SK-N-MC (cell line): ENCODE data around the gene TMEM156.
"Not testable (repeated sequence)": the region's sequence is repeated elsewhere in the genome, so short reads cannot be mapped to it uniquely, and the experiment has no call there.

Experiments used
- DNase-seq: peaks from one replicate; pipeline ENCODE4 v3.0.0-alpha.2; 2011; ENCODE audit warnings: low read depth, low spot score
- H3K27ac ChIP-seq: fragments of 200-600 bp; sonication (generic); 2 replicates; pipeline ENCODE4 v1.5.1; 2016; ENCODE audit warnings: mixed run types
- H3K36me3 ChIP-seq: fragments of 200-600 bp; sonication (generic); 2 replicates; pipeline ENCODE4 v1.6.1; 2017; ENCODE audit warnings: antibody characterized with exemption, low read length, mixed read lengths; ENCODE audit not compliant: insufficient read depth
- H3K4me3 ChIP-seq: fragments of 200-600 bp; sonication (generic); 2 replicates; pipeline ENCODE4 v1.5.1; 2016
- H3K9ac ChIP-seq: fragments of 200-600 bp; sonication (generic); 2 replicates; pipeline ENCODE4 v1.8.0; 2017; ENCODE audit warnings: mixed run types, mixed read lengths; ENCODE audit not compliant: insufficient read length
- H3K9me3 ChIP-seq: fragments of 200-600 bp; sonication (generic); 2 replicates; pipeline ENCODE4 v1.6.1; 2017; ENCODE audit warnings: low read depth, mild to moderate bottlenecking, antibody characterized with exemption, low read length, moderate library complexity, mixed read lengths
- EZH2 ChIP-seq: fragments of 200-600 bp; sonication (generic); IDR thresholded peaks from one replicate; pipeline ENCODE4 v1.6.1; 2017; ENCODE audit warnings: antibody characterized with exemption
- FOXP2 ChIP-seq: optimal IDR thresholded peaks from 2 replicates; pipeline ENCODE3; 2011; ENCODE audit warnings: mild to moderate bottlenecking, moderate library complexity; ENCODE audit not compliant: insufficient read depth; ENCODE audit errors: extremely low read length, control extremely low read depth
- POLR2AphosphoS5 ChIP-seq: IDR thresholded peaks from 2 replicates; pipeline ENCODE4 v1.6.1; 2012; ENCODE audit warnings: mild to moderate bottlenecking, low read depth, low read length, borderline replicate concordance

Gene TMEM156

GRCh38 chr4:39024311-39024865 lies 7.8 kb downstream of the TMEM156 start:
- Histone ChIP-seq H3K4me3 (no peak overlapping the region), H3K9me3 (no peaks in the 10 kb centered on the region), H3K27ac (no peak overlapping the region), H3K36me3 (no peaks in the 10 kb centered on the region), H3K9ac (no peak overlapping the region)
- TF ChIP-seq EZH2 (no peak), FOXP2 (no peak), POLR2AphosphoS5 (no peak)
- DNase-seq, result no peak

- Histone ChIP-seq H3K36me3 (no peaks in the 10 kb centered on the region), H3K4me3 (no peak overlapping the region), H3K9me3 (no peaks in the 10 kb centered on the region), H3K9ac (no peak overlapping the region), H3K27ac (no peak overlapping the region)
- TF ChIP-seq EZH2 (no peak), FOXP2 (no peak), POLR2AphosphoS5 (no peak)
- no peak for DNase-seq
Observed at GRCh38 chr4:39023059-39023458, 9.2 kb downstream of the TMEM156 start.

GRCh38 chr4:39022241-39022640 lies 10.0 kb downstream of the TMEM156 start:
- no peak for TF ChIP-seq EZH2
- TF ChIP-seq POLR2AphosphoS5, result no peak
- TF ChIP-seq FOXP2, result no peak
- Histone ChIP-seq H3K9ac (no peak overlapping the region), H3K27ac (no peak overlapping the region), H3K9me3 (no peaks in the 10 kb centered on the region), H3K4me3 (no peak overlapping the region), H3K36me3 (no peaks in the 10 kb centered on the region)
- DNase-seq, result no peak

- TF ChIP-seq POLR2AphosphoS5, result no peak
- TF ChIP-seq FOXP2, result no peak
- no peak for TF ChIP-seq EZH2
- Histone ChIP-seq H3K9ac (no peak overlapping the region), H3K4me3 (no peak overlapping the region), H3K27ac (no peak overlapping the region), H3K9me3 (no peaks in the 10 kb centered on the region), H3K36me3 (no peaks in the 10 kb centered on the region)
- DNase-seq, result no peak
Observed at GRCh38 chr4:39021631-39022030, 10.6 kb downstream of the TMEM156 start.

GRCh38 chr4:39020130-39020529 lies 12.1 kb downstream of the TMEM156 start:
- no peak for TF ChIP-seq FOXP2
- no peak for TF ChIP-seq EZH2
- TF ChIP-seq POLR2AphosphoS5, result no peak
- Histone ChIP-seq H3K27ac (no peak overlapping the region), H3K9me3 (no peaks in the 10 kb centered on the region), H3K4me3 (no peak overlapping the region), H3K36me3 (no peaks in the 10 kb centered on the region), H3K9ac (no peak overlapping the region)
- no peak for DNase-seq

GRCh38 chr4:39014028-39014427 lies 18.2 kb downstream of the TMEM156 start:
- H3K36me3 ChIP-seq, result no peaks in the 10 kb centered on the region
- TF ChIP-seq FOXP2 (no peak), POLR2AphosphoS5 (no peak)
- no peak for DNase-seq

GRCh38 chr4:39004758-39005157 lies 27.5 kb downstream of the TMEM156 start:
- no peak for TF ChIP-seq POLR2AphosphoS5
- TF ChIP-seq EZH2, result no peak
- no peak for TF ChIP-seq FOXP2
- H3K27ac ChIP-seq, result no peak overlapping the region
- H3K36me3 ChIP-seq, result no peaks in the 10 kb centered on the region

More at GRCh38 chr4:39014028-39014427, 18.2 kb downstream of the TMEM156 start:
- Histone ChIP-seq H3K4me3 (no peak overlapping the region), H3K9me3 (no peaks in the 10 kb centered on the region), H3K27ac (no peak overlapping the region), H3K9ac (no peak overlapping the region)

GRCh38 chr4:39002058-39002457 lies 30.2 kb downstream of the TMEM156 start:
- DNase-seq, H3K27ac ChIP-seq, H3K36me3 ChIP-seq, H3K9me3 ChIP-seq, H3K4me3 ChIP-seq, H3K9ac ChIP-seq: not testable (repeated sequence)

More at GRCh38 chr4:39004758-39005157, 27.5 kb downstream of the TMEM156 start:
- Histone ChIP-seq H3K9ac (no peak overlapping the region), H3K9me3 (no peaks in the 10 kb centered on the region), H3K4me3 (no peak overlapping the region)
- DNase-seq, result no peak

- no peaks in the 10 kb centered on the region for H3K9me3 ChIP-seq
- TF ChIP-seq FOXP2 (no peak), EZH2 (no peak), POLR2AphosphoS5 (no peak)
- H3K4me3 ChIP-seq, result no peak overlapping the region
- no peaks in the 10 kb centered on the region for H3K36me3 ChIP-seq
- H3K9ac ChIP-seq, result no peak overlapping the region
- no peak overlapping the region for H3K27ac ChIP-seq
- no peak for DNase-seq
Observed at GRCh38 chr4:38995660-38996005, 36.6 kb downstream of the TMEM156 start.

- no peak for DNase-seq
- H3K27ac ChIP-seq, result no peak overlapping the region
- TF ChIP-seq EZH2 (no peak), POLR2AphosphoS5 (no peak), FOXP2 (no peak)
- no peak overlapping the region for H3K9ac ChIP-seq
- no peaks in the 10 kb centered on the region for H3K36me3 ChIP-seq
- H3K4me3 ChIP-seq, result no peak overlapping the region
- H3K9me3 ChIP-seq, result no peaks in the 10 kb centered on the region
Observed at GRCh38 chr4:38994135-38994534, 38.1 kb downstream of the TMEM156 start.
